Prostate gland (tissue), 2 donors: ENCODE data around the gene SAMD3. TPM values are rescaled to one million over a fixed set of nuclear protein-coding genes. Genes with fewer than 3 reads are reported as not detected.

Experiments used
- DNase-seq: peaks from one replicate; pipeline ENCODE4 v3.0.0-alpha.2; 2019; ENCODE audit warnings: low spot score
- H3K27ac ChIP-seq, 2 donors: fragments of 200-600 bp; sonication (generic); 2 replicates each; pipeline ENCODE4 v1.5.1; 2017 to 2019
- H3K27me3 ChIP-seq: fragments of 200-600 bp; sonication (generic); replicated peaks from 2 replicates; pipeline ENCODE4 v1.5.1; 2019; ENCODE audit not compliant: insufficient read depth
- H3K36me3 ChIP-seq, 2 donors: fragments of 200-600 bp; sonication (generic); 1 replicate in 1 of 2; 2 replicates in 1 of 2; pipeline versions ENCODE4 v1.5.1 to v1.8.1; 2017 to 2019
- H3K4me1 ChIP-seq: fragments of 200-600 bp; sonication (generic); replicated peaks from 2 replicates; pipeline ENCODE4 v1.5.1; 2019
- H3K4me3 ChIP-seq, 2 donors: fragments of 200-600 bp; sonication (generic); 2 replicates each; pipeline ENCODE4 v1.5.1; 2017 to 2019
- H3K9me3 ChIP-seq: fragments of 200-600 bp; sonication (generic); 2 replicates; pipeline ENCODE4 v1.5.1; 2017
- POLR2A ChIP-seq: fragments of 450-650 bp; IDR thresholded peaks from one replicate; pipeline ENCODE4 v1.6.1; 2016; ENCODE audit warnings: antibody characterized with exemption, mild to moderate bottlenecking
- POLR2AphosphoS5 ChIP-seq: sonication (generic); formaldehyde crosslinking; IDR thresholded peaks from one replicate; pipeline ENCODE4 v1.6.1; 2017; ENCODE audit warnings: antibody characterized with exemption
- WGBS: methylation state at CpG from one replicate; pipeline ENCODE4 v1.1.5; 2018; 5-methylcytosine and 5-hydroxymethylcytosine counted together
- intact Hi-C: fragments of 100-400 bp; cut with DNase I; formaldehyde crosslinking; loops from one replicate; pipeline ENCODE4 v1.14.2; 2022
- total RNA-seq, 2 donors: library from RNA; depleted of rRNA; stranded (reverse); fragments of >200 nt; gene quantifications; one replicate each; pipeline ENCODE4 v1.1.0, GENCODE V29; 2016
- TF ChIP-seq, protein P1 (sequence below), 4 experiments: fragments of 200-600 bp in 2 of 4; fragments of 450-650 bp in 2 of 4; sonication (generic) in 2 of 4; IDR thresholded peaks; 1 replicate in 3 of 4; 2 replicates in 1 of 4; pipeline ENCODE4 v1.5.1; 2016 to 2019; ENCODE audit warnings: antibody characterized with exemption in 4 of 4, mild to moderate bottlenecking in 2 of 4, moderate library complexity in 2 of 4

Gene SAMD3
- total RNA-seq, 2 donors from 2014 or later = 3.6 TPM; not detected in 1

DNA sequence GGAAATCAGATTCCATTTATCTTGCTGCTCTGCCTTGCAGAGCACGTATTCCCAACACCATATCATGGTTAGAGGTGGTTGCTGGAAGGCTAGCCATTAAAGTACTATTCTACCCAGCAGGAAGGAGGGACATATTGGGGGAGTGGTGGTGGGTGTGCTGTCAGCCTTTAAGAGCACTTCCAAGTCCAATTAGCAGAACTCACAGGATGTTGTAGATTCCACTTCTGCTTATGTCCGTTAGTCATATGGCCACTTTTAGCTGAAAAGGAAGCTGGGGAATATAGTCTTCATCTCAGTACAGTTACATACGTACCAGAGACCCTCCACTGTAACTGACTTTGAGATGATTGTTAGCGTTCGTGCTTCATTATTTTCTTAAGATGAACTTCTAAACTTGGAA is 94.4 kb downstream of the SAMD3 start:
- no peak overlapping the region for H3K27ac ChIP-seq
- TF ChIP-seq, protein P1, sequence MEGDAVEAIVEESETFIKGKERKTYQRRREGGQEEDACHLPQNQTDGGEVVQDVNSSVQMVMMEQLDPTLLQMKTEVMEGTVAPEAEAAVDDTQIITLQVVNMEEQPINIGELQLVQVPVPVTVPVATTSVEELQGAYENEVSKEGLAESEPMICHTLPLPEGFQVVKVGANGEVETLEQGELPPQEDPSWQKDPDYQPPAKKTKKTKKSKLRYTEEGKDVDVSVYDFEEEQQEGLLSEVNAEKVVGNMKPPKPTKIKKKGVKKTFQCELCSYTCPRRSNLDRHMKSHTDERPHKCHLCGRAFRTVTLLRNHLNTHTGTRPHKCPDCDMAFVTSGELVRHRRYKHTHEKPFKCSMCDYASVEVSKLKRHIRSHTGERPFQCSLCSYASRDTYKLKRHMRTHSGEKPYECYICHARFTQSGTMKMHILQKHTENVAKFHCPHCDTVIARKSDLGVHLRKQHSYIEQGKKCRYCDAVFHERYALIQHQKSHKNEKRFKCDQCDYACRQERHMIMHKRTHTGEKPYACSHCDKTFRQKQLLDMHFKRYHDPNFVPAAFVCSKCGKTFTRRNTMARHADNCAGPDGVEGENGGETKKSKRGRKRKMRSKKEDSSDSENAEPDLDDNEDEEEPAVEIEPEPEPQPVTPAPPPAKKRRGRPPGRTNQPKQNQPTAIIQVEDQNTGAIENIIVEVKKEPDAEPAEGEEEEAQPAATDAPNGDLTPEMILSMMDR (IDR thresholded peaks at IDR 0.05) = no peak
- TF ChIP-seq POLR2AphosphoS5 (no peak), POLR2A (no peak)
- intact Hi-C loops = no loop called here
- no peak for DNase-seq
- H3K36me3 ChIP-seq = no peaks in the 10 kb centered on the region
- no peaks in the 10 kb centered on the region for H3K27me3 ChIP-seq
- no peaks in the 10 kb centered on the region for H3K9me3 ChIP-seq
- WGBS = 96% methylated on average over 5 of the region's 5 CpGs
- H3K4me3 ChIP-seq = no peak overlapping the region
- H3K4me1 ChIP-seq = no peaks in the 10 kb centered on the region

- 63% methylated on average over 2 of the region's 2 CpGs for WGBS
- intact Hi-C loops = no loop called here
- TF ChIP-seq POLR2A = no peak
- TF ChIP-seq, protein P1 (IDR thresholded peaks at IDR 0.05) = no peak
- TF ChIP-seq POLR2AphosphoS5 = no peak
- Histone ChIP-seq H3K4me1 (no peaks in the 10 kb centered on the region), H3K27ac (no peak overlapping the region), H3K4me3 (no peak overlapping the region), H3K9me3 (no peaks in the 10 kb centered on the region), H3K27me3 (no peaks in the 10 kb centered on the region), H3K36me3 (no peaks in the 10 kb centered on the region)
- DNase-seq = no peak
Measured at GRCh38 chr6:130127195-130127594, 95.6 kb downstream of the SAMD3 start.

- Histone ChIP-seq H3K4me1 (no peaks in the 10 kb centered on the region), H3K9me3 (no peaks in the 10 kb centered on the region), H3K36me3 (no peaks in the 10 kb centered on the region), H3K27me3 (no peaks in the 10 kb centered on the region), H3K4me3 (no peak overlapping the region), H3K27ac (no peak overlapping the region)
- TF ChIP-seq POLR2AphosphoS5 = no peak
- TF ChIP-seq, protein P1 (IDR thresholded peaks at IDR 0.05) = no peak
- no peak for TF ChIP-seq POLR2A
- WGBS = 76% methylated on average over 2 of the region's 2 CpGs
- intact Hi-C loops = no loop called here
- DNase-seq = no peak
Measured at GRCh38 chr6:130122243-130122642, 100.5 kb downstream of the SAMD3 start.

- H3K4me3 ChIP-seq = no peak overlapping the region
- H3K27ac ChIP-seq = no peak overlapping the region
- intact Hi-C loops = no loop called here
- no peak for DNase-seq
- no peaks in the 10 kb centered on the region for H3K4me1 ChIP-seq
- H3K9me3 ChIP-seq = no peaks in the 10 kb centered on the region
- no peaks in the 10 kb centered on the region for H3K36me3 ChIP-seq
- TF ChIP-seq POLR2AphosphoS5 (no peak), POLR2A (no peak)
- TF ChIP-seq, protein P1 (IDR thresholded peaks at IDR 0.05) = no peak
- H3K27me3 ChIP-seq = no peaks in the 10 kb centered on the region
Measured at GRCh38 chr6:130120731-130121130, 102.0 kb downstream of the SAMD3 start.

DNA sequence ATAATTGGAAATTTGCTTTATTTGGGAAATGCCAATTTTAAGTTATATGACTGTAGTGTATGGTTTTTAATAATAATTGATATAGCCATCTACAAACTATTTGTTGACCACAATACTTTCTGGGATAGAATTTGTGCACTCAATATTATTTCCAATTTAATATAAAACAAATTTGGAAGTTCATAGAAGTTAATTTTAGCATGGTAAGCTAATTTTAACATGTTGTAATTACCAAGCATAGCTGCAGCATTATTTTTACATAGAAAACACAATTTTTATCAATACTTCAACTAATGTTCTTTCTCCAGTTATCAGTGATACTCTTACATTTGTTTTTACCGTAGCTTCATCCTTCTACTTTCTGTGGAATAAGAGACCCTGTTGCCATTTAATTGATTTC is 103.5 kb downstream of the SAMD3 start:
- no peak for DNase-seq
- 98% methylated on average over 1 of the region's 1 CpG for WGBS
- Histone ChIP-seq H3K4me3 (no peak overlapping the region), H3K27ac (no peak overlapping the region), H3K36me3 (no peaks in the 10 kb centered on the region), H3K9me3 (no peaks in the 10 kb centered on the region), H3K4me1 (no peaks in the 10 kb centered on the region), H3K27me3 (no peaks in the 10 kb centered on the region)
- intact Hi-C loops = no loop called here
- TF ChIP-seq, protein P1 (IDR thresholded peaks at IDR 0.05) = no peak
- no peak for TF ChIP-seq POLR2AphosphoS5
- TF ChIP-seq POLR2A = no peak
